Adipose tissue (tissue), 3 donors: ENCODE results near the gene SMYD4. TPM values are rescaled to one million over a fixed set of nuclear protein-coding genes. Genes with fewer than 3 reads are reported as not detected.
"Not testable (repeated sequence)": the region's sequence is repeated elsewhere in the genome, so short reads cannot be mapped to it uniquely, and the experiment has no call there.

Experiments
- H3K27ac ChIP-seq: one replicate; pipeline ENCODE4 v1.5.1; 2013; ENCODE audit warnings: low read depth, low read length
- WGBS, 3 donors: extraction: QIAGEN DNeasy Blood & Tissue Kit; methylation state at CpG; one replicate each; pipeline ENCODE4 v1.1.7; 2013; 5-methylcytosine and 5-hydroxymethylcytosine counted together
- polyA plus RNA-seq, 3 donors: library from polyadenylated mRNA; stranded (reverse); fragments of 200-250 nt; gene quantifications; one replicate each; pipeline ENCODE4 v1.2.3, GENCODE V29; 2013
- donor health status: healthy with polysubstance abuse.
- donor health status: Bipolar disorder and iron deficiency.
- donor health status: healthy.

SMYD4 gene
- polyA plus RNA-seq, 3 donors = 4.8 to 12.8 (median 8.3) TPM

GRCh38 chr17:1839516-1839915, 9.8 kb upstream of the SMYD4 start:
- WGBS, 3 donors = 93 to 100% (median 95%) methylated on average over 4 of the region's 4 CpGs
- no peak overlapping the region for H3K27ac ChIP-seq

DNA sequence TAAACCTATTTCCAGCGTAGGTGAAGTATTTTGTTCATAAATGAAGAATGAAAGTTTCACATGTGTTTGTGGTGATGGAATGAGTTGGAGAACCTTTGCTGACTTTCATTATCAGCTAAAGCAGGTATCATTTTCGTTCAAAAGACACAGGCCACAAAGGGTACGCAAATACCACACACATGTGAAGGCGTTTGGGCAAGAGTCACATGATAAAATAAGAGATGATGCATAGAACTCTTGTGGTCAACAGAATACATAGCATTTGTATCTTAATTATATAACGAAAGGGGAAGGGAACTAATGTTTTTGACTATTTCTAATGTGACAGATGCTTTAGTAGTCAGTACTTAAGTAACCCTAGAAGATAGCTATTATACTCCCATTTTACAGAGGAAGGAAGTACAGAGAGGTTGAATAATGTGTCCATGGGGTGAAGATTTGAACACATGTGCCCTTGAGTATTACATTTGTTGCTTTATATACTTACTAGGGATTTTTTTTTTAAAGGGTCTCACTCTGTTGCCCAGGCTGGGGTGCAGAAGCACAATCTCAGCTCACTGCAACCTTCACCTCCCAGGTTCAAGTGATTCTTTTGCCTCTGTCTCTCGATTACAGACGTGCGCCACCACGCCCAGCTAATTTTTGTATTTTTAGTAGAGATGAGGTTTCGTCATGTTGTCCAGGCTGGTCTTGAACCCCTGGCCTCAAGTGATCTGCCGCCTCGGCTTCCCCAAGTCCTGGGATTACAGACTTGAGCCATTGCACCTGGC, 4.9 kb upstream of the SMYD4 start:
- WGBS, 3 donors = 80 to 83% (median 83%) methylated on average over 12 of the region's 12 CpGs
- H3K27ac ChIP-seq = no peak overlapping the region

DNA sequence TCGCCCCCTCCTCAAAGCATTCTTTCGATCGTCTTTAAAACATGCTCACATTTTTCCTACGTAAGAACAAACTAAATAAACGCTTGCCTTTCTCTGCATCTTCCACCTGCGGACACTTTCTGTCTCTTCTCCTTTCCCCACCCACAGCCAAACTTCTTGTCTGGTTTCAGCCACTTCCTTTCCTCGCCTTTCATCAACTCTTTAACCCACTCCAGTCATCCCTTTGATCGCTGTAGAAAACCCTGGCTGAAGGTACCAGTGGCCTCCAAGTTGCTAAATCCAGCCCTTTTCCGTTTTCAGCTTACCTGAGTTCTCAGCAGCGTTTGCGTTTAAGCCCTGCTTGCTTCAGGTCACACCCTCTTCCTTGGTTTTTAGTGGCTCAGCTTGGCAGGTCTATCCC, 586 bp upstream of the SMYD4 start:
- whole genome bisulfite sequencing, 3 donors = 1% methylated on average over 11 of the region's 11 CpGs
- H3K27ac ChIP-seq = no peak overlapping the region

DNA sequence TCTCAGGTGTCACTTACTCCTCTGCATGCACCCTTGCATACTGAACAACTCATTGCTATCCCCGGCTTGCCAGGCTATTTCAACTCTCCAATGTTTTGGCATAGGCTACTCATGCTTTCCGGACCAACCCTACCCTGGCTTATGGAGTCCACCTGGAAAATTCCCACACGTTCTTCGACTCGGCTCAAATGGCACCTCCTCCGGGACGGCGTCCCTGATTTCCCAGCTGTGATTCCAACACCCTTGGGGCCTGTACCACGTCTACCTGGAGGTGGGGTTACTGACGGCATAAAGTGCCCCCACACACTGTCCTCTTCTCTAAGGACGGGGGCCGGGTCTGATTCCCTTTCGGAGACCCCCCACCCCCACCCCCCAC, 498 bp downstream of the SMYD4 start:
- H3K27ac ChIP-seq = no peak overlapping the region
- 1 to 2% (median 1%) methylated on average over 13 of the region's 13 CpGs for WGBS, 3 donors

GRCh38 chr17:1820528-1821252, 9.0 kb downstream of the SMYD4 start:
- WGBS, 3 donors = 59 to 69% (median 68%) methylated on average over 7 of the region's 7 CpGs
- no peak overlapping the region for H3K27ac ChIP-seq

DNA sequence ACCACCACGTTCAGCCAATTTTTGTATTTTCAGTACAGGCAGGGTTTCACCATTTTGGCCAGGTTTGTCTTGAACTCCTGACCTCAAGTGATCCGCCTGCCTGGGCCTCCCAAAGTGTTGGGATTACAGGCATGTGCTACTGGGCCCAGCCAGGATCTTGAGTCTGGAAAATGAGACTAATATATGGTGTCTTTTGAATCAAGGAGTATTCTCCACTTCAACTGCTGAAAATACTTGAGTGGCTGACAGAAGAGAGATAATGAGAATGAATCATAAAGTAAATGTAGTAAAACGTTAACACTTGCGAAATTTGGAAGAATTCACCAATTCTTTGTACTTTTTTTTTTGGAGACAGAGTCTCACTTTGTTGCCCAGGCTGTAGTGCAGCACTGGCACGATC, 16.6 kb downstream of the SMYD4 start:
- WGBS, 3 donors = 78 to 91% (median 79%) methylated on average over 5 of the region's 5 CpGs

DNA sequence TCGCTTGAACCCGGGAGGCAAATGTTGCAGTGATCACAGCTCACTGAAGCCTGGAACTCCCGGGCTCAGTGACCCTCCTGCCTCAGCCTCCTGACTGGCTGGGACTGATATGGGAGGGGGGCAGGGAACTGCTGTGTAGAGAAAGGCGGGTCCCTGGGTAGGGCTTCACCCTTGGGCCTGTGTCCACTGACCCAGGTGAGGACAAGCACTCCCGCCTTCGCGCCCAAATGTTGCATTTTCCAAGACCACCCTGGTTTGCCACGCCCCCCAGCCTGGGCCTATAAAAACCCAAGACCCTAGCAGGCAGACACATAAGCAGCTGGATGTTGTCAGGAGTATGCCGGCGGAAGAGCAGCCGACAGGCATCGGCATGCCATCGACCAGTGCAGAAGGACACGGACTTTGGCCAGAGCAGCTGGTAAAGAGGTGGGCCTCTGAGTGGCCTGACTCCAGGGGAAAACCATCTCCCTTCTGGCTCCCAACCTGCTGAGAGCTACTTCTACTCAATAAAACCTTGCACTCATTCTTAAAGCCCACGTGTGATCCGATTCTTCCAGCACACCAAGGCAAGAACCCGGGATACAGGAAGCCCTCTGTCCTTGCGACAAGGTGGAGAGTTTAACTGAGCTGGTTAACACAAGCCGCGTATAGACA, 19.1 kb downstream of the SMYD4 start:
- no peak overlapping the region for H3K27ac ChIP-seq
- WGBS, 3 donors = 83 to 93% (median 86%) methylated on average over 20 of the region's 20 CpGs

More for the DNA sequence above, 16.6 kb downstream of the SMYD4 start:
- H3K27ac ChIP-seq = no peak overlapping the region

GRCh38 chr17:1809815-1810214, 19.9 kb downstream of the SMYD4 start:
- not testable (repeated sequence) for H3K27ac ChIP-seq
- WGBS, 3 donors = 97 to 99% (median 98%) methylated on average over 7 to 8 of the region's 8 CpGs

- WGBS, 3 donors = 53 to 86% (median 84%) methylated on average over 2 of the region's 2 CpGs
- H3K27ac ChIP-seq = no peak overlapping the region
Measured at GRCh38 chr17:1808644-1809043, 21.1 kb downstream of the SMYD4 start.

GRCh38 chr17:1807890-1808289, 21.8 kb downstream of the SMYD4 start:
- H3K27ac ChIP-seq = no peak overlapping the region
- 92 to 94% (median 92%) methylated on average over 6 of the region's 6 CpGs for WGBS, 3 donors

- 85 to 91% (median 87%) methylated on average over 6 of the region's 6 CpGs for WGBS, 3 donors
- H3K27ac ChIP-seq = no peak overlapping the region
Measured at GRCh38 chr17:1803280-1803679, 26.4 kb downstream of the SMYD4 start.

GRCh38 chr17:1802429-1802828, 27.3 kb downstream of the SMYD4 start:
- no peak overlapping the region for H3K27ac ChIP-seq
- WGBS, 3 donors = 94 to 95% (median 95%) methylated on average over 1 of the region's 1 CpG

DNA sequence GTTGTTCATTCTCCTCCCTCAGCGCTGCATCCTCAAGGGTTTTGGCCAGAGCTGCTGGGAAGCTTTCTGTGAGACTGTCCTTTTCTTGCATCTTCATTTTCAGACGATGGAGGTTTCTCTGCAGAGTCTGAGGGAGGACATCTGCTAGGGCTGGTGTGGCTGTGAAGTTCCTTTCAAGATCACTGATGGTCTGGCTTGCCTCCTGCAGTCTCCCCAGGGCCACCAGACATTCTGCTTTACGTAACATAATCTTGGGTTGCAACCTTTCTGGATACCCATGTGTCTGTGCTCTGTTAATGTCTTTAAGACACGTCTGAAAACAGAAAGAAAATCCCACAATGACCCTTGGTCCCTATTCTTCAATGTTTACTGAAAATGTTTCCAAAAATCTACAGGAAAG, 29.0 kb downstream of the SMYD4 start:
- H3K27ac ChIP-seq = no peak overlapping the region
- 68 to 80% (median 72%) methylated on average over 4 of the region's 4 CpGs for WGBS, 3 donors

- 84 to 90% (median 88%) methylated on average over 7 of the region's 7 CpGs for WGBS, 3 donors
- H3K27ac ChIP-seq = no peak overlapping the region
Measured at GRCh38 chr17:1800240-1800639, 29.5 kb downstream of the SMYD4 start.

GRCh38 chr17:1797846-1798245, 31.9 kb downstream of the SMYD4 start:
- not testable (repeated sequence) for H3K27ac ChIP-seq
- 93 to 97% (median 96%) methylated on average over 8 of the region's 8 CpGs for WGBS, 3 donors

DNA sequence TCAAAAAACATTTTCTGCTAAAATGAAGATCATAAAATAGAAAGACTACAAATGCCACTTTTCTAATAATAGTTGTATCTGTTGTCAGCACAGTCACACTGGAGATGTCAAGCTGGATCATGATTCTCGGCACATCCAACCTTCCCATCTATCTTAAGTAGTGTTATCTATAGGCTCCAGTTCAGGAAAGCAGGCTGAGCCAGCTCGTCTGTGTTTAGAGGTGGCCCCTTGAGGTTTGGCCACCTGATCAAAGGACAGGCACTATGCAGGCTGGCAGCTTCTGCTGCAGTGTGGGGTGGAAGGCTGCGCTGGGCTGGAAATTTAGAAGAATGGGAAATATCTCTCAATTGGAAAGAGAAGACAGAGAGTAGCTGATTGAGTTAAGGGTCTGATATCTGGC, 32.4 kb downstream of the SMYD4 start:
- WGBS, 3 donors = 67 to 68% (median 68%) methylated on average over 3 of the region's 3 CpGs
- no peak overlapping the region for H3K27ac ChIP-seq

- 11 to 20% (median 16%) methylated on average over 1 of the region's 1 CpG for WGBS, 3 donors
- no peak overlapping the region for H3K27ac ChIP-seq
Measured at GRCh38 chr17:1796800-1797199, 32.9 kb downstream of the SMYD4 start.

DNA sequence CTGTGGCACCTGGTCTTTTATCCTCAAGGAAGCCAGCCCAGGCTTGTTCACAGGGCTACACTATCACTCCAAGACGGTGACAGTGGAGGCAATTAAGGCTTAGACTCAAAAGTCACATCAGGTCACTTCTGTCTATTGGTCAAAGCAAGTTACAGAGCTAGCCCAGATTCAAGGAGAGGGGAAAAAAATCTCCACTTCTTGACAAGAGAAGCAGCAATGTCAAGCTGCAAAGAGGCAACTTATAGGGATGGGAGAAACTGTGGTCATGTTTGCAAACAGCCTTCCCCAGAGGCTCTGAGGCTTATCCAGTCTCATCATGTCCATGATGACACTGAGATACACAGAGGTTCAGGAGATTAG, 36.3 kb downstream of the SMYD4 start:
- H3K27ac ChIP-seq = no peak overlapping the region
- 56 to 80% (median 77%) methylated on average over 1 of the region's 1 CpG for WGBS, 3 donors
